ENCODE measurements around the gene BAAT.
"Not testable (repeated sequence)": the region's sequence is repeated elsewhere in the genome, so short reads cannot be mapped to it uniquely, and the experiment has no call there.

Gene BAAT
- long read RNA-seq, donor 1, partial matches to known transcripts = 0 of 2 reads
- long read RNA-seq, donor 1, other reads (novel, unspliced or antisense) = 0 of 2 reads
- long read RNA-seq, donor 2 = 0 reads
- long read RNA-seq, donor 3 = 0 reads
- long read RNA-seq, donor 4, partial matches to known transcripts = 0 of 1 reads
- long read RNA-seq, donor 4, other reads (novel, unspliced or antisense) = 0 of 1 reads
- long read RNA-seq, donor 5 = 0 reads
- long read RNA-seq, donor 6 = 0 reads
- long read RNA-seq, donor 7 = 0 reads
- long read RNA-seq, donor 8 = 0 reads

DNA sequence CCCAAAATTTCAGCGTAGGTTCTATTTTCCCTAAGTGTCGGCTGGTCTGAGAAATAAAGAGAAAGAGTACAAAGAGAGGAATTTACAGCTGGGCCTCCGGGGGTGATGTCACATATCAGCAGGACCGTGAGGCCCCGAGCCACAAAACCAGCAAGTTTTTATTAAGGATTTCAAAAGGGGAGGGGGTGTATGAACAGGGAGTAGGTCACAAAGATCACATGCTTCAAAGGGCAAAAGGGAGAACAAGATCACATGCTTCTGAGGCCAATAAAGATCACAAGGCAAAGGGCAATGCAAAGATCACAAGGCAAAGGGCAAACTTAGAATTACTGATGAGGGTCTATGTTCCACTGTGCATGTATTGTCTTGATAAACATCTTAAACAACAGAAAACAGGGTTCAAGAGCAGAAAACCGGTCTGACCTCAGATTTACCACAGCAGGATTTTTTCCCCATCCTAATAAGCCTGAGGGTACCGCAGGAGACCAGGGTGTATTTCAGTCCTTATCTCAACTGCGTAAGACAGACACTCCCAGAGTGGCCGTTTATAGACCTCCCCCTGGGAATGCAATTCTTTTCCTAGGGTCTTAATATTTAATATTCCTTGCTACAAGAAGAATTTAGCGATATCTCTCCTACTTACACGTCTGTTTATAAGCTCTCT is at the start of gene BAAT:
TSS of gene BAAT (minus strand) at position 134 of the 664 bp plus-strand sequence. CDS start 13,602 bp downstream, outside the sequence.
- not testable (repeated sequence) for DNase-seq

DNA sequence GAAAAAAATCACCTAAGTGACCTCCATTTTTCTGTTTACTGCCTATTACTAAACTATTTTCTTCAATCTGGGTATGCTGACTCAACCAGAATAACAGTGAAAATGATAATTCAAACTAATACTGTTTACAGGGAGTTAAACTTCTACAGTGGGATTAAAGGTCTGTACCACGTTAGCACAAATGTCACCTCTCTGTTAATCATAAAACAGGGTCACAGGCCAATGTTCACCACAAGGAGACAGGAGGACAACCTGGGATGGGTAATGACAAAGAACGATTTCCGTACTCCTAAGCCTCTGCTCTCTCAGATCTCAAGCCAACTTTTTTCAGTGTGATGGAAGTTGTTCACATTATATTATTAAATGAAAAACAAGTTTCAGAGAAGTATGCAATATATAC is 48.4 kb upstream of the BAAT start:
- no peak for DNase-seq

DNA sequence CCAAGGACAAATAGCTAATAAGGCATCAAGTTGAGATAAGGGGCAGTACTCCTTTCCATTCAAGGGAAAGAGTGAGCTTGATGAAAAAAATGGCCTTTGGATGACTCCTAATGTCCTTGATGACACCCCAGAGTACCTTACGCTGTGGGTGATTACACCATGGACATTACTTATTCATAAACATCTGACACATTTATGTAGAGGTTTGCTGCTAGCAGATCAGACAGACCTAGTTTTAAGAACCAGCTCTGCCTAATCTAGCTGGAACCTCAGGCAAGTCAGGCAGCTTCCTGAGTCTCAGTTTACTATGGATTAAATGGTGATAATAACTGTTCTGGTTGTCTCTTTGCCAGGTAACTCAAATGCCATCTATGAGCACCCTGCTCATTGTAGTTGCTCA is 47.9 kb upstream of the BAAT start:
- DNase-seq = no peak

DNA sequence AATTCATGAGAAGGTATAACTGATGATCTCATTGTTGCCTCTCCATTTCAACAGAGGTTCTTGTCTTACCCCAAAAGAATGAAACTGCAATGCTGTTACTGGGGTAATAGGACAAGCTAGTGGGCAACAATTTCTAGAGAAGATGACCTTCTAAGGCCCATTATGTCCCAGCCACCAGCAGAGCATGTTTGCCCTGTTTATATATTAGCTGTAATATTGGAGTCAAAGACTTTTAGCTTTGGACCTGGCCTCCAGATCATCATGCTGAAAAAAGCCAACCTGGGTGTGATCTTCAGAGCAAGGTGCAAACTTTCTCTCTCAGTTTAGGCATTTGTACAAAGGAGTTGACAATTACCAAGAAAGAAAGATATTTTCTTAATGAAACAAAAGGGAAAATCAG is 47.4 kb upstream of the BAAT start:
- no peak for DNase-seq

DNA sequence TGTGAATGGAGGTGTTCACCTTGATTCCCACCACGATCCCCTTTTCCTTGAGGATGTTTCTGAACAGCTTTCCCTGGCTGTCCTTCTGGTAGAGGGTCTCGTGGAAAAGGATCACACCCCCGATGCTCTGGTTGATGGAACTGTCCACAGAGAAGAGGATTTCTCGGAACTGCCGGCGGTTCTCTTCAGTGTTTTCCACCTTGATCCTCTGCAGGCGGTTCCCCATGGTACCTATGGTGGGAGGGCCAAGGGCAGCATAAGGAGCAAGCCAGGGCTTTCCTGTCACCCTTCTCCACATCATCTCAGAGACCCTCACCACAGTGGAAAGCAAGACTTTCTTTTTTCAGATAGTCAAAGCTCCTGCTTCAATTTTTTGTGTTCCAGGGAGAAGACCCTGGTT is 44.9 kb upstream of the BAAT start:
- DNase-seq = no peak

DNA sequence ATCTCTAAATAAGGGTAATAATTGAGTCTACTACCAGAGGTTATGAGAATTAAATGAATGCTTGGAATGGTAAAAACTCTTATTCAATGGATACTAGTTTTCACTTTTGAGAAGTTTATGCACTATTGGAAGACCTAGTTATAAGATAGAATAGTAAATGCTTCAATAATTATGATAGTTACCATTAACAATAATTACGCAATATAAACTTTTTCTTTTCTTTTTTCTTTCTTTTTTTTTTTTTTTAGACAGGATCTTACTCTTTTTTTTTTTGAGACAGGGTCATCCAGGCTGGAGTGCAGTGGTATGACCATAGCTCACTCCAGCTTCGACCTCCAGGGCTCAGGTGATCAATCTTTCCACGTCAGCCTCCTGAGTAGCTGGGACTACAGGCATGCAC is 44.1 kb upstream of the BAAT start:
- no peak for DNase-seq

DNA sequence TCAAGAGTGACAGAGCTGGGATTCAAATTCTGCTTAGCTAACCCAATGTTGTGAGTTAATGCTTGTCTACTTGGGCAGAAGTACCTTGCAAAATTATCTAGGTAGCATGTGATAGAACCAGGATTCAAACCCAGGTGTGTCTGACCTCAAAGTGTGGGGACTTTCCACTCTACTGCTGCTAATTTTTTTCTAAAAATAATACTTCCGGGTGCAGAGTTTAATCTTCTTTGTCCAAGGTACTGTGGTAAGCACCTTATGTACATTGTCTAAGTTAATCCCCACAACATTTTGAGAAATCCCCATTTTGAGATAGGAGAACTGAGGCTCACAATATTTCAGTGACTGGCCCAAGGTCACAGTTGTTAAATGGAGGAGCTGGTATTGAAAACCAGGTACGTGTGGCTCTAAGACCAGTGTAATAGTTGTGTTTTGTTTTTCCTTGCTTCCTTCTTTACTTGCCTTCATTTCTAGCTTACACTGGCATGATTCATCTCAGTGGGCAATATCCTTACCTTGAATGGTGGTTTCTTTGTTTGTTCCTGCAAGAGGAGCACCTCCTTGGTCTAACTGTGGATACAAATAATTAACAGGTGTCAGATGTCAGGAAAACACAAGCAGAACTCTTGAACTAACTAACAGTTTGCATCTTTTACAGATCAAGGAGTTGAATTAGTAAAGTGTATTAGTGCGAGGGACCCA is 43.3 kb upstream of the BAAT start:
- DNase-seq = no peak

DNA sequence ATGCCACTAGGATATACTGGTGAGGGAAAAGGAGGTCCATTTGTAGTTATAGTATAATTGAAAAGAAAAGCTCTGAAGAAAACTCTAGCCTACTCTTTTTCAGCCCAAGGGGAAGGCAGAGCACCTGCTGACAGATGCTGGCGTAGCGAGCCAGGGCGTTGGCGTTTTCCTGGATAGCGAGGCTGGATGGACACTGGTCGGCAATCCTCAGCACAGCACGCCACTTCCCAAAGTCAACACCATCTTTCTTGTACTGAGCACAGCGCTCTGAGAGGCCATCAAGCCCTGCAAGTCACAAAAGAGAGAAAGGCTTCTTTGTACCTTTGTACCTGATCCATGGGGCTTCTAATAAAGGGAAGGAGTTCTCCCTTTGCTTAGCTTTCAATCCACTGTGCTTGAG is 42.6 kb upstream of the BAAT start:
- DNase-seq = no peak

DNA sequence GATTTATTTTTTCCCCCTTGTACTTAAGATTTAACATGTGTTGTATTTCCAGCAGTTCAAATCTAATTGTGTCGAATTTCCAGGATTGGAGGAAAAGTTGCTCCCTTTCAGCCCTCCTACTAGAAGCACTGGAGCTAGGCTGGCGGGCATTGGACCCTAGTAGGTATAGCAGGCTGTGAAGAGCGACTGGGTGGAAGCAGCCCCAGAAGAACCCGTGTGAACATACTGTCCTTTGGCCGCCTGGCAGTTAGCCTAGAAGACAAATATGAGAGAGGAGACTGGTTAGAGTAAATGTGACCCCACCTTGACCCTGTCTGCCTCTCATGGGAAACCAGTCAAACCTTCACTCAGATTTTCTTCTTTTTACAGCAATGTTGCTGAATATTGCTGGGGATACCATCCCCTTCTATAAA is 36.9 kb upstream of the BAAT start:
- DNase-seq = no peak

DNA sequence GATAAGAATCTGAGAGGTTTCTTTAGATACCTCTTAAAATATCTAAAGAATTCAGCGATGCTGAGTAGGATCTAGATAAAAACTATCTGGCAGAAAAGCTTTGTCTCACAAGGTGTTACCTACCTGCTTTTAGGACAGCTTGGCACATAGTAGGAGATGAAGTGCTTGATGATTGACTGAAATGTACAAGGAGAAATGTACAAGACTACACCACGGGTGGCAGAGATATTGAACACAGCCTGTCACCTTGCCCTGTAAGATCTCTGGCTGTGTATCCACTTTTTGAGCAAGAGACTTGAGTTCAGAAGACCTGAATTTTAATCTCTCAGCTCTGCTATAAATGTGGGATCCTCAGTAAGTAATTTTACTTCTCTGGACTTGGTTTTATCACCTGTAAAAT is 35.1 kb upstream of the BAAT start:
- DNase-seq = no peak

DNA sequence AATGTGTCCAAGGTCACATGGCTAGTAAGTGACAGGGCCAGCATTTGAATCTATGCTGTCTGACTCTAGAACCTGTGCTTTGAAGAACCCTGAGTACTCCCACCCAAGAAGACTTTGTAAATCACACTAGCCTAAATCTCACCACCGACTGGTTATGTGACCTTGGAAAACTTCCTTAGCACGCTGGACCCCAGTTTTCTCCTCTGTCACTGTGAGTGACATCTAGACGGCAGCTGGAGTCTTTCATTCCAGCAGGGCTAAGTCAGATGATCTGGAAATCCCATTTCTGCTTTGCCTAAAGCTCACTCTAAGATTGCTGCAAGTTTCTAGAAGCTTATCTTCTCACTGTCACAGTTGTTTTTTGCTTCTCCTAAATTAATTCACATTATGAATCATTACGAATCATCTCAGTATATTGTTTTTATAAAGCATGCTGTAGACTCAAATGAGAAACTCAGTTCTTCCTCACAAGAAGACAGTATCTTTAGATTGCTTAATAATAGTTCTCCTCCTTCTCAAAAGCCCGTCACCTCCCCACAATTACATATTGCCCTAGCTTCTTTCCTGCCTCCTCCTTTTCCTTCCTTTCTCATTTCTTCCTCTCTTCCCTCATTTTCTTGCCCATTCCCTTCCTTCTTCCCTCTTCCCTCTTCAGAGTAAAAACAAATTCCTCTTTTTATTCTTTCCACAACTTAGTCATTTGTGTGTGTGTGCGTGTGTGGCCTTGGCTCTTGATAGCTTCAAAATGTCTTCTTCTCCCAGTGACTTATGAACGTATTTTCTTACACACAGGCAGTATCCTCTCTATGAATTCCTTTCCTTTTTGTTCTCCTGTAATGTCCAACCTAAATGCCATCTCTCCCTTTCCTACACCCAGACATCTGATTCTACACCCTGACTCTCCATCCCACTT is 34.0 kb upstream of the BAAT start:
- no peak for DNase-seq

DNA sequence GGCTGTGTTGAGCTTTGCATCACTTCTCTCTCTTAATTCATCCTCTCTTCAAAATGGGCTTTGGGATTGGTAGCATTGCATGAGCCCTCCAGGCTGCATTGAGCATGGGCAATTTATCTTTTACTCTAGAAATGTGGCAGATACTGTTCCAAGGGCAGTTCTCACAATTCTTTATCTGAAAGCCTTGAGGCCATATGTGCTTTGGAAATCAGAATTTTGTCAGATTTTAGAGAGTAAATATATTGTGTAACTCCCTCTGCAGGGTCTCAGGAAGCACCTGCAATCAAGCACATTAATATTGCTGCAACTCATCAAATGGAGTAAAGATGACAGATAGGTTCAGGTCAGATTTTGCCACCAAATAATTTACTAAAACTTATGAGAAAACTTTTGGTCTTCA is 33.2 kb upstream of the BAAT start:
- DNase-seq = no peak

DNA sequence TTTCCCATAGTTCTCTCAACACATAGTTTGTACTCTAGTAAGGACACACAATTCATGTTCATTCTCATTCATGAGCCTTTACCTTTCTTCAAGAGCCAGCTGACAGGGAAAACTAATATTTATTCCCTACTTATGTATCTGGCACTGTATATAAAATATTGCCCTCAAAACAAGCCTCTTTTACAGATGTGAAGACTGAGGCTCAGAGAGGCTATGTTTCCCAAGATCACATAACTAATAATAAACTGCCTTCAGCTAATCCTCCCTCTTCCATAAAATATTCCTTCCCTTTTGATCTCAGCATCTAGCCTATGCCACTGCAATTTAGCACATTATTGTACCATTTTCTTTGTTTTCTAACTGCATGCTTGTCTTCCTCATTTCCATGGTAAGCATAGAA is 32.6 kb upstream of the BAAT start:
- DNase-seq = no peak

DNA sequence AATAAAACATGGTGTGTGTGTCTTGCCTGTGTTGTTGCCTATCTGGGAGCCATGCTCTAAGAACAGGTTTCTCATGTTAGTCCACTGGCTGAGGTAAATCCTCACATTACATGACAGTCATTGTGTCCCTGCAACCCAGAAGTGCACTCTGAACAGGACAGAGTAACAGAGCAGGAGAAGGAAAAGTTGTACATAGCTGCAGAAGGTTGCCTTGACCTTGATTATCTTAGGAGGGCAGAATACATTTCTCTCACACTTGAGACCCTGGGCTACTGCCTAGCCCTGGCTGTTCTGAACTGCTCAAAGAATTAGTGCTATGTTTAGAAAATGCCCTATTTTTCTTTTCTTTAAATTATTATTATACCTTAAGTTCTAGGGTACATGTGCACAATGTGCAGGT is 30.8 kb upstream of the BAAT start:
- no peak for DNase-seq

DNA sequence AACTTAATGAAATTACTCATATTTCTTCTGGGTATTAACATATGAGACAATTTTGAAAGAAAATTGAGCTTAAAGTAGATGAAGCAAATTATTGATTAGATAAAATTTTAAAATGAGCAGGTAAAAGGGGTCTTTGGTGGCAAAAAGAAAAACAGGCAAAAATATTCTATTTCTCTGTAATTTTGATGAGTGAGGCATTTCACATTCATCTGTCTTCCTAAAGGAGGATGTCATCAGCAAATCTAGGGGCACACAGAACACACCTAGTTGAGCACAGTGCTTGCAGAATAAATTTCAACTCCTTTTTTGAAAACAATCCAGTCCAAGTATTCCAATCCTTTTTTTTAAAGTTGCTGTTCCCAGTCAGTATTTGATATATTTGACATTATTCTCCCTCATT is 30.0 kb upstream of the BAAT start:
- no peak for DNase-seq

DNA sequence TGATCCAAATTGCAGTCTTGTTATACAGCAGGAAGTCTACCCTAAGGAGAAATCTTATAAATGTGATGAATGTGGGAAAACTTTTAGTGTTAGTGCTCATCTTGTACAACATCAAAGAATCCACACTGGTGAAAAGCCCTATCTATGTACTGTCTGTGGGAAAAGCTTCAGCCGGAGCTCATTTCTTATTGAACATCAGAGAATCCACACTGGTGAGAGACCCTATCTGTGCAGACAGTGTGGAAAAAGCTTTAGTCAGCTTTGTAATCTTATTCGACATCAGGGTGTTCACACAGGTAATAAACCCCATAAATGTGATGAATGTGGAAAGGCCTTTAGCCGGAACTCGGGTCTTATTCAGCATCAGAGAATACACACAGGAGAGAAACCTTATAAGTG is 24.3 kb upstream of the BAAT start:
- no peak for DNase-seq

DNA sequence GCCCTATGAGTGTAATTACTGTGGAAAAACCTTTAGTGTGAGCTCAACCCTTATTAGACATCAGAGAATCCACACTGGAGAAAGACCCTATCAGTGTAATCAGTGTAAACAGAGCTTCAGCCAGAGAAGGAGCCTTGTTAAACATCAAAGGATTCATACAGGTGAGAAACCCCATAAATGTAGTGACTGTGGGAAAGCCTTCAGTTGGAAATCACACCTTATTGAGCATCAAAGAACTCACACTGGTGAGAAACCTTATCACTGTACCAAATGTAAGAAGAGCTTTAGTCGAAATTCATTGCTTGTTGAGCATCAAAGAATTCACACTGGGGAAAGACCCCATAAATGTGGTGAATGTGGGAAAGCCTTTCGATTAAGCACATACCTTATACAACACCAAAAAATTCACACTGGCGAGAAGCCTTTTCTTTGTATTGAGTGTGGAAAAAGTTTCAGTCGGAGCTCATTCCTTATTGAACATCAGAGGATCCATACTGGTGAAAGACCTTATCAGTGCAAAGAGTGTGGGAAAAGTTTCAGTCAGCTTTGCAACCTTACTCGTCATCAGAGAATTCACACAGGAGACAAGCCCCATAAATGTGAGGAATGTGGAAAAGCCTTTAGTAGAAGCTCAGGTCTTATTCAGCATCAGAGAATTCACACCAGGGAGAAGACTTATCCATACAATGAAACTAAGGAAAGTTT is 23.7 kb upstream of the BAAT start:
- DNase-seq = no peak

DNA sequence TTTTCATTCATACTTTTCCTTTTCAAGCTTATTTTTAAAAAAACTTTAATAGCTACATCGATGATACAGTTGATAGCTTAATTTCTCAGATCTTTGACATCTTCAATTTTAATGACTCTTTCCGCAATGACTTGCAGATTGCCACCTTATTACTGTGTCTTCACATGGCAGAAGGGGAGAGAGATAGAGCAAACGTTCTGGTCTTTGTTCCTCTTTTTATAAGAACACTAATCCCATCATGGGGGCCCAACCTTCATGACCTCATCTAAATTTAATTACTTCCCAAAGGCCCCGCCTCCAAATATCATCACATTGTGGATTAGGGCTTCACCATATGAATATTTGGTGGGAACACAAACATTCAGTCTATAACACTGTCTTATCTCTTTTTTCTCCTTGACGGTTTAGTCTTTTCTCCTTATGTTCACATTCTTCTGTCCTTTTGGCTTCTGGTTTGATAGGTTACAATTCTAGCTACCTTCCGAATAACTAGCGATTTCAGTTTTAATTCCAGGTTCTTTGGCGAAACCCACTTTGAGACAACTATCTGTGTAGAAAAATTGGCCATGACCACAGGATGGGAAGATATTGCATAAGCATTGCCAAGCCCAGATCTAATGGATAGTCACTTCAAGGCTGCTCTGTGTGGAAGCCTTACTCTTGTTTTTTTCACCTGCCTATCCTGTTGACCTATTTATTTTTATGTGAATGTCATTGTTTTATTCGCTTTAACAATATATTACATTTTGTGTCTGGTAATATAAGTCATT is 18.9 kb upstream of the BAAT start:
- DNase-seq = no peak

DNA sequence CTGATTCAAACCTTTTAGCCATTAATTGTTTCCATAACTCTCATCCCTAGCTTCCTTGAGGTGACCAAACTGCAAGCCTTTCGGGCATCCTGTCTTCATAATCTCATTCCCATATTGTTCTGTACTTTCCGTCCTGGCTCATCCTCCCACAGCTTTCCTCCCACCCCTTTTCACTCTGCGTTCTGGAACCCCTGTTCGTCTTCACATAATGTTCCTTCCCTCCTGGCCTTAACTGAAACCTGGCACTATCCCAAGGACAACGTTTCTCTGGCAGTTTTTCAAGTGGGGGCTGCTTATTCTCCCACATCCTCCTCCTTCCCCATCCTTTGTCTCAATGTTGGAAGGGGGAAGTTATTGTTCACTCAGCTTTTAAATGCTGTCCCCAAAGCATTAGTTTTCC is 15.3 kb upstream of the BAAT start:
- DNase-seq = no peak

DNA sequence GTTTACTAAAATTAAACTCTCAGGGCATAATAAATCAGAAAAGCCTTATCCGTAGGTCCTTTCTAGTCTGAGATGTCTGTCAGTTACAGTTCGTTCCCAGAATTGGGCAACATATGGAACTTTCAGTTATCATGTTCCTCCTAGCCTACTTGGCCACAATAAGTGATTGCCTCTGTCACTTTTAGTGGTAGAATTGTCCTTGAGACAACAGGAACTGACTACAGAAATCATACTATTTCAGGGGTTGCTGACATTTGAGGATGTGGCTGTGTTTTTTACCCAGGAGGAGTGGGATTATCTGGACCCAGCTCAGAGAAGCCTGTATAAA is 14.8 kb upstream of the BAAT start:
- DNase-seq = peak; percentile 9

DNA sequence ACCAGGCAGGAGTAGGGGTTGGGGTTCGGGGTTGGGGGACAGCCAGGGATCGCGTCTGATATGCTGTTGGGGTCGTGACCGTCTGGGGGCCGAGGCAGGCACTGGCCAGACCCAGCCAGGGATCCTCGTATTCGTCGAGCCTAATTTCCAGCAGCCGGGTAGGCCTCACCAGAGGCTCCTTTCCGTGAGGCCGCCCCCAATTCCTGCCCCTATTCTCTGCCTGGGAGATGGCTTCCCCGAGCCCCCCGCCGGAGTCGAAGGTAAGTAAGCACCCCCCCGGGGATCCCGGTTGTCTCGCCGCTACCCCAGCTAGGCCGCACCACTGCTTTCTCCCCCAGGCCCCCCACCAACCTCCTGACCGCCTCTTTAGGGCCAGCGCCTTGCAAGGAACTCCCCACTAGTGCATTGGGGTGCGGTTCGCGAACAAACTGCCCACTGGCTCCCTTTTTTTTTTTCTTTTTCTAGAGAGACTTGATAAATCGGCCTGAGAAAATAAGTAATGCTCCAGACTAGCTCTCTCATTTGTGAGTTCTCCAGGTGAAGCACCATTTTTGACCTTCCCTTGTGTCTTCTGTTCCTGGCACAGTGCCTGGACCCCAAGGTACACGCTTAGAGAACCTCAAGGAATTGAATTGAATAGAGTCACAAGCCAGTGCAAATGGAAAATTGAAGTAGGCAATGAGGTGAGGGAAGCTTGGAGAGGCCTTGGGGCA is 14.3 kb upstream of the BAAT start:
- DNase-seq = peak; percentile 54
